Measurements from ENCODE around the gene CACNA1C.

CACNA1C gene

DNA sequence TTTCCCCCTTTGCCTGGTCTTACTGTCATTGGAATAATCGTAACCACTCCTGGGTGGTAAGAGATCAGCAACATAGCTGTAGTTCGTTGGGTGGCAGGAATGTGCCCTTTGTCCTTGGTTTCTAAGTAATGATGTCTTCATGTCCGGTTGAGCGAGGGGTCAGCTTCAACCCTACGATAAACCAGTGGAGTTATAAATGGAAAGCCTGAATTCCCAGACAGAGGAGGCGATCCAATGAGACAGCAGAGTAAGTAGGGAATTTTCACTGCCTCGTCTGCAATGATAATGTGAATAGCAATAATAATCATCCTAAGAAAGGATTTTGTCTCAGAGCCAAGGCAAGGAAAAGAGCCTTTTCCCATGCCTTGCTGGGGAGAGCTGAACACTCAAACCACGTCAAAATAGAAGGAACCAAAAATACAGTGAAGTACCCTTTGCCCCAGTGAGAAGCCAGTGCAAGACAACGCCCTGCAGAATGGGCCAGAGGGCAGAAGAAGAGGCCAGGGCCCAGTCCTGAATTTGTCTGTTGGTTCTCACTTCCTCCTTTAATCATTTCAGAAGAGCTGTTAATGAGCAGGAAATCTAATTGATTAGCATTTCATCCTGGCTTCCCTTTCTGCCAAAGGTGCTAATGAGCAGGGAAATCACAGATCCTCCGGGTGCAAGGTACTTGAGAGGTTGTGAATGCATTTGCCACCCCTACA lies 330.7 kb downstream of the CACNA1C start:
- TF ChIP-seq, protein P1, sequence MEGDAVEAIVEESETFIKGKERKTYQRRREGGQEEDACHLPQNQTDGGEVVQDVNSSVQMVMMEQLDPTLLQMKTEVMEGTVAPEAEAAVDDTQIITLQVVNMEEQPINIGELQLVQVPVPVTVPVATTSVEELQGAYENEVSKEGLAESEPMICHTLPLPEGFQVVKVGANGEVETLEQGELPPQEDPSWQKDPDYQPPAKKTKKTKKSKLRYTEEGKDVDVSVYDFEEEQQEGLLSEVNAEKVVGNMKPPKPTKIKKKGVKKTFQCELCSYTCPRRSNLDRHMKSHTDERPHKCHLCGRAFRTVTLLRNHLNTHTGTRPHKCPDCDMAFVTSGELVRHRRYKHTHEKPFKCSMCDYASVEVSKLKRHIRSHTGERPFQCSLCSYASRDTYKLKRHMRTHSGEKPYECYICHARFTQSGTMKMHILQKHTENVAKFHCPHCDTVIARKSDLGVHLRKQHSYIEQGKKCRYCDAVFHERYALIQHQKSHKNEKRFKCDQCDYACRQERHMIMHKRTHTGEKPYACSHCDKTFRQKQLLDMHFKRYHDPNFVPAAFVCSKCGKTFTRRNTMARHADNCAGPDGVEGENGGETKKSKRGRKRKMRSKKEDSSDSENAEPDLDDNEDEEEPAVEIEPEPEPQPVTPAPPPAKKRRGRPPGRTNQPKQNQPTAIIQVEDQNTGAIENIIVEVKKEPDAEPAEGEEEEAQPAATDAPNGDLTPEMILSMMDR (IDR thresholded peaks at IDR 0.05; ENCODE audit: poor library complexity, severe bottlenecking), result no peak

DNA sequence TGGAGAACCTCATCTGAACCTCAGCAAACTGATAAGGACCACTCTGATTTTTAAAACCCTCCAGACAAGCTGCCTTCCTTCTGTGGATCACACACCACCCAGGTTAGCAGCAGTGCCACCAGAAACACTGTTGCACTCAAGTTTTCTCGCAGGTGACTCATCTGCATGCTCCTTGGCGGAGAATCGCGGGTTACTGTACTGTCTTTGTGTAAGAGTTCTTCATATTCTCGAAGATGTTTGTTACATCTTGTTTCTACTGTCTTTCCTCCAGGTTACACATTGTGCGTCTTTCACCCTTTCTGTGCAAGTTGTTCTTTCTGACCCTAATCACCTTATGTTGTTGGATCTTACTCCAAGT lies 331.2 kb downstream of the CACNA1C start:
- H3K4me1 ChIP-seq (ENCODE audit: insufficient read depth, poor library complexity, severe bottlenecking), result no peaks in the 10 kb centered on the region
- no peak overlapping the region for H3K27ac ChIP-seq (ENCODE audit: poor library complexity, severe bottlenecking)
- no peak overlapping the region for H3K4me3 ChIP-seq (ENCODE audit: severe bottlenecking)
- peaks cover 39% of the 10 kb centered on the region for H3K27me3 ChIP-seq (ENCODE audit: insufficient read depth, poor library complexity, severe bottlenecking)
- DNase-seq (ENCODE audit: low spot score), result no peak
- no peaks in the 10 kb centered on the region for H3K36me3 ChIP-seq (ENCODE audit: low read depth)
- no peaks in the 10 kb centered on the region for H3K9me3 ChIP-seq (ENCODE audit: severe bottlenecking)
- TF ChIP-seq, protein P1 (IDR thresholded peaks at IDR 0.05; ENCODE audit: poor library complexity, severe bottlenecking), result no peak
- ATAC-seq (ENCODE audit: low read depth), result no peak

More for the DNA sequence above, 330.7 kb downstream of the CACNA1C start:
- no peak for ATAC-seq (ENCODE audit: low read depth)
- Histone ChIP-seq H3K4me1 (ENCODE audit: insufficient read depth, poor library complexity, severe bottlenecking) (no peaks in the 10 kb centered on the region), H3K36me3 (ENCODE audit: low read depth) (no peaks in the 10 kb centered on the region), H3K4me3 (ENCODE audit: severe bottlenecking) (no peak overlapping the region), H3K9me3 (ENCODE audit: severe bottlenecking) (no peaks in the 10 kb centered on the region), H3K27me3 (ENCODE audit: insufficient read depth, poor library complexity, severe bottlenecking) (peaks cover 44% of the 10 kb centered on the region), H3K27ac (ENCODE audit: poor library complexity, severe bottlenecking) (no peak overlapping the region)
- DNase-seq (ENCODE audit: low spot score), result no peak

DNA sequence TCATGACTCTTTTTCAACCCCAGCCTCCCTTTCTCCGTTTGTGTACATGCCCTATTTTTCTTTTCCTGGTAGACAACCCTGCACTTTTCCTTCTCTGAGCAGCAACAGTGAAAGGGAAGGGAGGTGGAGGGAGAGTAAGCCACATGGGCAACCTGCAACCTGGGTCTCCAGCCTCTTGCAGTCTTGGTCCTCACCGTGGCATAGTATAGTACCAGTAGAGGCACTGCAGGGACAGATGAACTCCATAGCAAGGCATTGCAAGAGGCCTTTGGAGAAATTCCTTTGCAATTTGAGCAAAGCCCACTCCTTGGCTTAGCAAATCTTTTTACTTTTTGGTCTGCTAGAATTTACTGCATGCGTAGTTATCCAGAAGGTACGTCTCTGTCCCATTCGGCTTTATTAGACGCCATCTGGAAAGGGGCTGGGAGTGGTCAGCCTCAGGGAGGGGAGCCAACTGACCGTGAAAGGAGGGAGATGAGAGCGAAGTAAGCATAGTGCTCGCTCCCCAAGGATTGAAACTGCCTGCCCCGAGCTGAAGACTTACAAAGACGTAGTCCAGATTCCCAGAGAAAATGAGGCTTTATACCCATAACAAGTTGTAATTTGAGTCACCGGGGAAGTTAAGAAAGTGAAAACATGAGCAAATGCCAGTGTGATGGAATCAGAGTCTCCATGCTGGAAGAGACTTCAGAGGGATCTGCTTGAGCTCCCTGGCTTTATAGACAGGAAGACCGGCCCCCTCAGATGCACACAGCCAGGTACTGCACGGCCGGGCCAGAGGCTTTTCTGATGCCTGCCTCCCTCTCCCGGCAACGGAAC lies 332.0 kb downstream of the CACNA1C start:
- Histone ChIP-seq H3K9me3 (ENCODE audit: severe bottlenecking) (no peaks in the 10 kb centered on the region), H3K4me3 (ENCODE audit: severe bottlenecking) (no peak overlapping the region), H3K36me3 (ENCODE audit: low read depth) (no peaks in the 10 kb centered on the region), H3K4me1 (ENCODE audit: insufficient read depth, poor library complexity, severe bottlenecking) (no peaks in the 10 kb centered on the region), H3K27me3 (ENCODE audit: insufficient read depth, poor library complexity, severe bottlenecking) (peaks cover 34% of the 10 kb centered on the region), H3K27ac (ENCODE audit: poor library complexity, severe bottlenecking) (no peak overlapping the region)
- no peak for DNase-seq (ENCODE audit: low spot score)
- ATAC-seq (ENCODE audit: low read depth), result peak; percentile 42
- TF ChIP-seq, protein P1 (IDR thresholded peaks at IDR 0.05; ENCODE audit: poor library complexity, severe bottlenecking), result no peak

DNA sequence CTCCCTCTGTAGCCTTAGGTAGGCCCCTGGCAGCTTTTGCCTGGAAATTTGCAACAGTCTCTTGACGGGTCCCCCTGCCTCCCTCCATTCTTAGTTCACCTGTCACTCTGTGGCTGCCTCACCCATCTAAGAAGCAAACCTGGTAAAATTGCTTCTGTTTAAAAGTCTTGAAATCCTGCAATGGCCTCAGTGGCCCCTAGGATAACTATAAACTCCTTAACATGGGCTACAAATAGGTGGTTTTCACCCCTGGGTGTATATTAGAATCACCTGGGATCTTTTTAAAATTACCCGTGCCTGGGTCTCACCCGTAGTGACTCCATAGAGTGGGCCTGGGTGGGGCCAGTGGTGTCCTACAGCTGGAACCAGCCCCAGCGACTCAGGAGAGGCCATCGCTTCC lies 332.7 kb downstream of the CACNA1C start:
- Histone ChIP-seq H3K36me3 (ENCODE audit: low read depth) (no peaks in the 10 kb centered on the region), H3K9me3 (ENCODE audit: severe bottlenecking) (no peaks in the 10 kb centered on the region), H3K27ac (ENCODE audit: poor library complexity, severe bottlenecking) (no peak overlapping the region), H3K27me3 (ENCODE audit: insufficient read depth, poor library complexity, severe bottlenecking) (peaks cover 29% of the 10 kb centered on the region), H3K4me3 (ENCODE audit: severe bottlenecking) (no peak overlapping the region), H3K4me1 (ENCODE audit: insufficient read depth, poor library complexity, severe bottlenecking) (peaks cover 5% of the 10 kb centered on the region)
- ATAC-seq (ENCODE audit: low read depth) (no peak), DNase-seq (ENCODE audit: low spot score) (no peak)
- TF ChIP-seq, protein P1 (IDR thresholded peaks at IDR 0.05; ENCODE audit: poor library complexity, severe bottlenecking), result no peak

Data from RWPE2 (cell line).